ENCODE data around the gene CBX1. TPM values are rescaled to one million over a fixed set of nuclear protein-coding genes. Genes with fewer than 3 reads are reported as not detected.

Gene CBX1
- total RNA-seq, 6 donors from 2014 or later, result 12.6 to 38.8 (median 28.0) TPM

GRCh38 chr17:48129981-48130380, 28.7 kb upstream of the CBX1 start:
- Histone ChIP-seq H3K4me3 (no peak overlapping the region), H3K27ac (no peak overlapping the region), H3K9me3 (no peaks in the 10 kb centered on the region), H3K4me1 (no peaks in the 10 kb centered on the region), H3K36me3 (peaks cover 0 to 21% (median 4%) of the 10 kb centered on the region in 4 donors), H3K27me3 (no peaks in the 10 kb centered on the region)
- DNase-seq (no peak), ATAC-seq (ENCODE audit: low FRiP score in 2 of 2) (no peak)
- no peak for TF ChIP-seq CTCF (IDR thresholded peaks at IDR 0.05)
- TF ChIP-seq POLR2AphosphoS5 (IDR thresholded peaks at IDR 0.05), result no peak
- TF ChIP-seq POLR2A (IDR thresholded peaks at IDR 0.05), result no peak
- TF ChIP-seq EP300 (IDR thresholded peaks at IDR 0.05), result no peak
- 59 to 72% methylated on average over 5 of the region's 5 CpGs for WGBS, 2 donors

GRCh38 chr17:48128400-48128799, 27.1 kb upstream of the CBX1 start:
- WGBS, 2 donors, result 57 to 62% methylated on average over 5 of the region's 5 CpGs
- ATAC-seq (ENCODE audit: low FRiP score in 2 of 2), result no peak
- Histone ChIP-seq H3K4me1 (no peaks in the 10 kb centered on the region), H3K27ac (no peak overlapping the region), H3K36me3 (peaks cover 0 to 34% (median 6%) of the 10 kb centered on the region in 4 donors), H3K4me3 (no peak overlapping the region), H3K9me3 (no peaks in the 10 kb centered on the region), H3K27me3 (no peaks in the 10 kb centered on the region)
- no peak for TF ChIP-seq POLR2A (IDR thresholded peaks at IDR 0.05)
- TF ChIP-seq EP300 (IDR thresholded peaks at IDR 0.05), result no peak
- TF ChIP-seq CTCF (IDR thresholded peaks at IDR 0.05), result no peak
- TF ChIP-seq POLR2AphosphoS5 (IDR thresholded peaks at IDR 0.05), result no peak
- DNase-seq, result no peak

- peak in 1 of 2 donors; percentile 33 for DNase-seq
These were observed 26.2 kb upstream of the CBX1 start for GRCh38 chr17:48127371-48128051.

GRCh38 chr17:48126532-48126850, 25.2 kb upstream of the CBX1 start:
- ATAC-seq (ENCODE audit: low FRiP score in 2 of 2) (no peak), DNase-seq (no peak)
- no peak for TF ChIP-seq POLR2A (IDR thresholded peaks at IDR 0.05)
- Histone ChIP-seq H3K4me3 (no peak overlapping the region), H3K9me3 (no peaks in the 10 kb centered on the region), H3K27ac (no peak overlapping the region), H3K4me1 (no peaks in the 10 kb centered on the region), H3K27me3 (no peaks in the 10 kb centered on the region), H3K36me3 (peaks cover 13 to 53% (median 25%) of the 10 kb centered on the region in 4 donors)
- 81 to 85% methylated on average over 7 of the region's 7 CpGs for WGBS, 2 donors

More at GRCh38 chr17:48127371-48128051, 26.2 kb upstream of the CBX1 start:
- TF ChIP-seq POLR2AphosphoS5 (IDR thresholded peaks at IDR 0.05) (no peak), EP300 (IDR thresholded peaks at IDR 0.05) (no peak), POLR2A (IDR thresholded peaks at IDR 0.05) (no peak), CTCF (IDR thresholded peaks at IDR 0.05) (no peak)
- WGBS, 2 donors, result 72 to 83% methylated on average over 8 to 9 of the region's 9 CpGs
- H3K4me3 ChIP-seq, result no peak overlapping the region
- H3K4me1 ChIP-seq, result no peaks in the 10 kb centered on the region
- H3K9me3 ChIP-seq, result no peaks in the 10 kb centered on the region
- peak in 1 of 2 donors; percentile 52 for ATAC-seq (ENCODE audit: low FRiP score in 2 of 2)
- H3K36me3 ChIP-seq, result peaks cover 2 to 43% (median 15%) of the 10 kb centered on the region in 4 donors
- H3K27ac ChIP-seq, result no peak overlapping the region
- H3K27me3 ChIP-seq, result no peaks in the 10 kb centered on the region

- WGBS, 2 donors, result 73 to 79% methylated on average over 9 of the region's 9 CpGs
- TF ChIP-seq POLR2A (IDR thresholded peaks at IDR 0.05) (no peak), EP300 (IDR thresholded peaks at IDR 0.05) (no peak), POLR2AphosphoS5 (IDR thresholded peaks at IDR 0.05) (no peak)
- Histone ChIP-seq H3K36me3 (peaks cover 13 to 58% (median 30%) of the 10 kb centered on the region in 4 donors), H3K27ac (no peak overlapping the region), H3K4me3 (no peak overlapping the region), H3K4me1 (no peaks in the 10 kb centered on the region), H3K27me3 (no peaks in the 10 kb centered on the region), H3K9me3 (no peaks in the 10 kb centered on the region)
- ATAC-seq (ENCODE audit: low FRiP score in 2 of 2) (no peak), DNase-seq (peak in 1 of 2 donors; percentile 25)
These were observed 24.7 kb upstream of the CBX1 start for GRCh38 chr17:48125829-48126531.

Data from upper lobe of left lung (tissue), 6 donors.